ENCODE data around the gene PDIA6.

Gene PDIA6

DNA sequence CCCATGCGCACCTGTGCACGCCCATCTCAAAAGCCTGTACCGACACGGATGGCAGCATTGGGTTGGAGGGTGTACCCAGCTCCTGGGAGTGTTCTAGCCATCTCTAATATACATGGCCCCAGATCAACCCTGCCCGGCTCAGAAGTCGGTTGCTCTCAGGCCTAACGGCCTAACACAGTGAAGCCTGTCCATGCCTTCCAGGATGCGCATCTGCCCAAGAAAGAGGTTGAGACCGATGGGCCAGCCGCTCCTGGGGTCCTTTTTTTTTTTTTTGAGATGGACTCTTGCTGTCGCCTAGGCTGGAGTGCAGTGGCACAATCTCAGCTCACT is 32.1 kb downstream of the PDIA6 start:
- TF ChIP-seq GABPA (IDR thresholded peaks at IDR 0.05; ENCODE audit: low read depth) = no peak

DNA sequence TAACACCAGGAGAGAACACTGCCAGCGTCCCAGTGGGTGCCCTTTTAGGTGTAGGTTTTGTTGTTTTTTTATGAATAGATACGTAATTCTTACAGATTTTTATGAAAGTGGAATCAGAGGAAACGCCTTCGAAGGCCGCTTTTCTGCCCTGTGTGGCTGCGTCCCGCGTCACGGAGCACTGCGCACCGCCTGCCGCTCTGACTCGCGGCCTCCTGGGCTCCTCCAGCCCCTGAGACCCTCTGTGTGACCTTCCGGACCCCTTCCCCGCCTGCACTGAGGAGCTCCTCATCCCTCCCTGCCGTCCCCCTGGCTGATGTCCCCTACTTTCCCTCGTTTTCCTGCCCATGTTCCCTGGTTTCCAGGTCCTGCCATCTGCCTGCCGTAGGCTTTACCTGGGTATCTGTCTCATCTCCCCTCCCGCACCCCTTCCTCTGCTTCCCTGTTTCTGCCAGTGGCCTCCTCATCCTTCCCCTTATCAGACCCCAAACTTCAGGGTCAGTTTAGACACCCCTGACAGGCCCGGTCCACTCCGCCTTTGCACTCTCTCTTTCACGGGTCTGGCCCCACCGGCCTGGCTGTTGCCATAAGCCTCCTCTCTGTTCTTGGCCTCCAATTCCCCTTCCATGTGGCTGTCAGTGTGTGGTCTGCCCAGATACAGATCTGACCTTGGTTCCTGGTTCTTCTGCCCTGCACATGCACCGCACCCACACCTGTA is 32.7 kb downstream of the PDIA6 start:
- no peak overlapping the region for H3K27ac ChIP-seq (replicated peaks)
- TF ChIP-seq SPI1 (IDR thresholded peaks at IDR 0.05; ENCODE audit: borderline replicate concordance, low read depth) = no peak
- TF ChIP-seq, protein P1, sequence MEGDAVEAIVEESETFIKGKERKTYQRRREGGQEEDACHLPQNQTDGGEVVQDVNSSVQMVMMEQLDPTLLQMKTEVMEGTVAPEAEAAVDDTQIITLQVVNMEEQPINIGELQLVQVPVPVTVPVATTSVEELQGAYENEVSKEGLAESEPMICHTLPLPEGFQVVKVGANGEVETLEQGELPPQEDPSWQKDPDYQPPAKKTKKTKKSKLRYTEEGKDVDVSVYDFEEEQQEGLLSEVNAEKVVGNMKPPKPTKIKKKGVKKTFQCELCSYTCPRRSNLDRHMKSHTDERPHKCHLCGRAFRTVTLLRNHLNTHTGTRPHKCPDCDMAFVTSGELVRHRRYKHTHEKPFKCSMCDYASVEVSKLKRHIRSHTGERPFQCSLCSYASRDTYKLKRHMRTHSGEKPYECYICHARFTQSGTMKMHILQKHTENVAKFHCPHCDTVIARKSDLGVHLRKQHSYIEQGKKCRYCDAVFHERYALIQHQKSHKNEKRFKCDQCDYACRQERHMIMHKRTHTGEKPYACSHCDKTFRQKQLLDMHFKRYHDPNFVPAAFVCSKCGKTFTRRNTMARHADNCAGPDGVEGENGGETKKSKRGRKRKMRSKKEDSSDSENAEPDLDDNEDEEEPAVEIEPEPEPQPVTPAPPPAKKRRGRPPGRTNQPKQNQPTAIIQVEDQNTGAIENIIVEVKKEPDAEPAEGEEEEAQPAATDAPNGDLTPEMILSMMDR (IDR thresholded peaks at IDR 0.05; ENCODE audit: insufficient read depth, low read length) = no peak
- TF ChIP-seq, protein P2, sequence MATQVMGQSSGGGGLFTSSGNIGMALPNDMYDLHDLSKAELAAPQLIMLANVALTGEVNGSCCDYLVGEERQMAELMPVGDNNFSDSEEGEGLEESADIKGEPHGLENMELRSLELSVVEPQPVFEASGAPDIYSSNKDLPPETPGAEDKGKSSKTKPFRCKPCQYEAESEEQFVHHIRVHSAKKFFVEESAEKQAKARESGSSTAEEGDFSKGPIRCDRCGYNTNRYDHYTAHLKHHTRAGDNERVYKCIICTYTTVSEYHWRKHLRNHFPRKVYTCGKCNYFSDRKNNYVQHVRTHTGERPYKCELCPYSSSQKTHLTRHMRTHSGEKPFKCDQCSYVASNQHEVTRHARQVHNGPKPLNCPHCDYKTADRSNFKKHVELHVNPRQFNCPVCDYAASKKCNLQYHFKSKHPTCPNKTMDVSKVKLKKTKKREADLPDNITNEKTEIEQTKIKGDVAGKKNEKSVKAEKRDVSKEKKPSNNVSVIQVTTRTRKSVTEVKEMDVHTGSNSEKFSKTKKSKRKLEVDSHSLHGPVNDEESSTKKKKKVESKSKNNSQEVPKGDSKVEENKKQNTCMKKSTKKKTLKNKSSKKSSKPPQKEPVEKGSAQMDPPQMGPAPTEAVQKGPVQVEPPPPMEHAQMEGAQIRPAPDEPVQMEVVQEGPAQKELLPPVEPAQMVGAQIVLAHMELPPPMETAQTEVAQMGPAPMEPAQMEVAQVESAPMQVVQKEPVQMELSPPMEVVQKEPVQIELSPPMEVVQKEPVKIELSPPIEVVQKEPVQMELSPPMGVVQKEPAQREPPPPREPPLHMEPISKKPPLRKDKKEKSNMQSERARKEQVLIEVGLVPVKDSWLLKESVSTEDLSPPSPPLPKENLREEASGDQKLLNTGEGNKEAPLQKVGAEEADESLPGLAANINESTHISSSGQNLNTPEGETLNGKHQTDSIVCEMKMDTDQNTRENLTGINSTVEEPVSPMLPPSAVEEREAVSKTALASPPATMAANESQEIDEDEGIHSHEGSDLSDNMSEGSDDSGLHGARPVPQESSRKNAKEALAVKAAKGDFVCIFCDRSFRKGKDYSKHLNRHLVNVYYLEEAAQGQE (IDR thresholded peaks at IDR 0.05; ENCODE audit: insufficient replicate concordance, low read depth) = no peak
- TF ChIP-seq GABPA (IDR thresholded peaks at IDR 0.05; ENCODE audit: low read depth) = no peak
- no peak for TF ChIP-seq POLR2AphosphoS5 (IDR thresholded peaks at IDR 0.05; ENCODE audit: low read depth)
- no peak for DNase-seq (ENCODE audit: low read depth in 1 of 2, low spot score in 1 of 2)
- no peaks in the 10 kb centered on the region for H3K27me3 ChIP-seq (ENCODE audit: insufficient read depth, poor library complexity, severe bottlenecking)
- H3K4me3 ChIP-seq (replicated peaks; ENCODE audit: insufficient read depth, low read length) = no peak overlapping the region

More for the DNA sequence above, 32.1 kb downstream of the PDIA6 start:
- H3K27me3 ChIP-seq (ENCODE audit: insufficient read depth, poor library complexity, severe bottlenecking) = no peaks in the 10 kb centered on the region
- no peak for DNase-seq (ENCODE audit: low read depth in 1 of 2, low spot score in 1 of 2)
- H3K27ac ChIP-seq (replicated peaks) = no peak overlapping the region
- no peak overlapping the region for H3K4me3 ChIP-seq (replicated peaks; ENCODE audit: insufficient read depth, low read length)

DNA sequence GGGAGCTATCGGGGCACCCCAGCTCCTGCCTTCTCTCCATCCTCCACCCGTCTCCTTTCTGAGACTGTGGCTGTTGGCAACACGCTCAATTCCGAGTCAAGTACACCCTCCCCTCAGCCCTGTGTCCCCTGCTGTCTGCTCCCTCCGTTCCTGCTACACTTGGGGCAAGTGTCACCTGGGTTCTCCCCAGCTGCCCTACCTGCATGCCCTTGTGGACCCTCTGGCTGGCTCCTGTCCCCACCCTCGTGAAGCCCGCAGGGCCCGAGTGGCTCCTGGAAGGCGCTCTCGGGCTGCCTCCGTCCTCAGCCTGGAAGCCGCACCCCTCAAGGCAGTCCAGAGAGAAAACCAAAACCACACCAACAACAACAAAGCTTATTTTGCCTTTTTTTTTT is 33.9 kb downstream of the PDIA6 start:
- Histone ChIP-seq H3K4me3 (replicated peaks; ENCODE audit: insufficient read depth, low read length) (no peak overlapping the region), H3K27me3 (ENCODE audit: insufficient read depth, poor library complexity, severe bottlenecking) (no peaks in the 10 kb centered on the region), H3K27ac (replicated peaks) (no peak overlapping the region)
- no peak for DNase-seq (ENCODE audit: low read depth in 1 of 2, low spot score in 1 of 2)
- TF ChIP-seq SPI1 (IDR thresholded peaks at IDR 0.05; ENCODE audit: borderline replicate concordance, low read depth) (no peak), POLR2AphosphoS5 (IDR thresholded peaks at IDR 0.05; ENCODE audit: low read depth) (peak; percentile 40; the same call in 1 of the 2 replicates)
- TF ChIP-seq, protein P1 (IDR thresholded peaks at IDR 0.05; ENCODE audit: insufficient read depth, low read length) = no peak
- TF ChIP-seq, protein P2 (IDR thresholded peaks at IDR 0.05; ENCODE audit: insufficient replicate concordance, low read depth) = no peak

DNA sequence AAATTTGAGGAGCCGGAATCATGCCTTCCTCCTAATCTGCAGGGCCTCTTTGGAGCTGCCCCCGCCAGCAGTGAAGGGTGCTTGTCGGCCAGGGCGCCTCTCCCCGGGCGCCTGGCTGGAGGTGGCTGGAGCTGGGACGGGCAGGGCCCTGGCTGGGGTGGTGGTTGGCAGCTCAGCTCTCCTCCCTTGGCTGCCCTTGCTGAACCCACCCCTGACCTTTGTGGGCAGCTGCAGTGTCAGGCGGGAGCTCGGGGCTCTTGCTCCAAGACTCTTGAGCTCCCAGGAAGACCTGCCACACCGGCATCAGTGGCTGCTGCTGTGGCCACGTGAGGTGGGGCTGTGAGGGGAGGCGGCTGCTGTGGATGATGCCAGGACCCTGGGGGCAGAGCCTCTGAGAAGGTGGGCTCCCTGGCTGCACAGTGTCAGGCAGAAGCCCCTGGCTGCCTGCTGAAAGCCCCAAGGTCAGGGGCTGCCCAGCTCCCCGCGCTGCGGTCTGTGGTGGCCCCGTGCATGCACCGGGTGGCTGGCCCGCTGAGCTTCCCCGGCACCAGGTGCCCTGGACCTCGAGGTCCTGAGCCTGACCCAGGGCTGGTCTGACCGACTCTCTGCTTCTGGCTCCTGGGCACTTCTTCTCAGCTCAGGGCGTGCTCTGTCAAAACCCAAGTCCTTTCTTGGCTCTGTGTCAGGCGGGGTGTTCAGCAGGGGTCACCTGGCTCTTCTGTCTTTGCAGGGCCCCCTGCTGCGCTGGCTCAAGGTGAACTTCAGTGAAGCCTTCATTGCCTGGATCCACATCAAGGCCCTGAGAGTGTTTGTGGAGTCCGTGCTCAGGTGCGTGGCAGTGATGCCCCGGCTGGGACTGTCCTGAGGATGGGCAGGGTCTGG is 34.5 kb downstream of the PDIA6 start:
- H3K27ac ChIP-seq (replicated peaks) = no peak overlapping the region
- no peak for DNase-seq (ENCODE audit: low read depth in 1 of 2, low spot score in 1 of 2)
- TF ChIP-seq POLR2AphosphoS5 (IDR thresholded peaks at IDR 0.05; ENCODE audit: low read depth) (no peak), SPI1 (IDR thresholded peaks at IDR 0.05; ENCODE audit: borderline replicate concordance, low read depth) (no peak)
- TF ChIP-seq, protein P2 (IDR thresholded peaks at IDR 0.05; ENCODE audit: insufficient replicate concordance, low read depth) = no peak
- H3K27me3 ChIP-seq (ENCODE audit: insufficient read depth, poor library complexity, severe bottlenecking) = no peaks in the 10 kb centered on the region
- H3K4me3 ChIP-seq (replicated peaks; ENCODE audit: insufficient read depth, low read length) = no peak overlapping the region

Data from HL-60 (cell line).